NCI-H748 treated with DMSO at 0.1 percent for 48 hours (cell line): Measurements from ENCODE around the gene OR13D1.
"Not testable (repeated sequence)": the region's sequence is repeated elsewhere in the genome, so short reads cannot be mapped to it uniquely, and the experiment has no call there.

Experiments used
- DNase-seq: peaks from one replicate; lab custom pipeline; 2025; lab: John Stamatoyannopoulos, UW

OR13D1 gene, protein sequence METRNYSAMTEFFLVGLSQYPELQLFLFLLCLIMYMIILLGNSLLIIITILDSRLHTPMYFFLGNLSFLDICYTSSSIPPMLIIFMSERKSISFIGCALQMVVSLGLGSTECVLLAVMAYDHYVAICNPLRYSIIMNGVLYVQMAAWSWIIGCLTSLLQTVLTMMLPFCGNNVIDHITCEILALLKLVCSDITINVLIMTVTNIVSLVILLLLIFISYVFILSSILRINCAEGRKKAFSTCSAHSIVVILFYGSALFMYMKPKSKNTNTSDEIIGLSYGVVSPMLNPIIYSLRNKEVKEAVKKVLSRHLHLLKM

DNA sequence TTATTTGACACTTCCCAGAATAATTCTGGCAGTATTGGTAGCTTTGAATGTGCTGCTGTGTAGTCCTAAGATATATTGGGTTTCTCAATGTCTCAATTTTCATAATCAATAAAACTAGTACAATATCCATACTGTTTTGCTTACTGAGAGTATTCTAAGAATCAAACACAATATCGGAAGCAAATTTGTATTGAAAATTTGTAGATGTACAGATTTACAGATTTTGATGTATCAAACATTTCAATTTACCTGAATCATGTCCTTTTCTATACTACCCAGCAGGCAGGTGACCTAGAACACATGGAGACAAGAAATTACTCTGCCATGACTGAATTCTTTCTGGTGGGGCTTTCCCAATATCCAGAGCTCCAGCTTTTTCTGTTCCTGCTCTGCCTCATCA is at the start of gene OR13D1:
TSS of gene OR13D1 (plus strand) at position 301 of the 400 bp plus-strand sequence. CDS start at position 301, 0 bp downstream.
- no peak for DNase-seq

DNA sequence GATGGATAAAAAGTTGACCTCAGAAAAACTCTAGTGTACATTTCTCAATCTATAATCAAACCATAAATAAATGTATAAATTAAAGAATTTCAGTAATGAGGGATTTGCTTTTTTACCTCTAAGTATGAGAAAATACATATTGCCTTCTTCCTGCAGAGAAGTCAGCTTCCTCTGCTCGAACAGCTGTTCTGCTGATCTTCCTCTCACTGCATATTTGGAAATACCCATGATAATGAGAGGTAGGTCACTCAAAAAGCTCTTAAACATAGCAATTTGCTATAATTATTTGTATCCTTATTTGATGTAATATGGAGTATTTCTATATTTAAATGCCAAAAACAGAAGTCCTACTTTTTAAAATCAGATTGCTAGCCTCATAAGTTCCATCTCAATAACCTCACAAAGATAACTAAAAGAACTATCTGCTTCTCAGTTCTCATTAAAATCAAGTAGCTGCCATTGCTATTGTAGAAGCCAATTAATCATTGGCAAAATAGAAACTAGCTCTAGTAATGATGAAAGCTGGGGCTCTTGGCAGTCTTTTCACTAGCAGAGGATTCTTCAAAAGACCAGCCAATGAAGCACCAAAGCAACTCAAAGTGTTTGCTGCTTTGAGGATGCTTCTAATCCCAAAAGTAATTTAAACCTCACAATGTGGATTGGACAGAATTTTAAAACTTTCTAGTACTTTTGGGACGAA is 35.7 kb upstream of the OR13D1 start:
- DNase-seq, result no peak

DNA sequence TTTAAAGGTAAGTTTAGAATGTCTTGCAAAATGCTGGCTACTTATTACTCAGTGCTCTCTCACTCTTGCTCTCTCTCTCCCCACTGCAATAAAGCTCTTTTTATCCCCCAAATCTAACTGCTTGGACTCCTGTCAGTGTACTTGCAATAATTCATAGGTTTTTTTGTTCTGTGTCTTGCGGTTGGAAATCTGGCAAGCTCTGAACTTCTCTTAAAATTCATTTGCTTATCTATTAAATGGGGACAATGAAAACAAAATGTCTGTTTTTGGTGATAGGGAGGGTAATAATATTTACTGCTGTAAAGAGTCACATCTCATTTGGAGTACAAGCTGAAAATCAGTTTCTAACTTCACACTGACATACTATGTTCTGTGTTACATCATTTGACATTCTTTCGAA is 18.7 kb upstream of the OR13D1 start:
- DNase-seq, result no peak

DNA sequence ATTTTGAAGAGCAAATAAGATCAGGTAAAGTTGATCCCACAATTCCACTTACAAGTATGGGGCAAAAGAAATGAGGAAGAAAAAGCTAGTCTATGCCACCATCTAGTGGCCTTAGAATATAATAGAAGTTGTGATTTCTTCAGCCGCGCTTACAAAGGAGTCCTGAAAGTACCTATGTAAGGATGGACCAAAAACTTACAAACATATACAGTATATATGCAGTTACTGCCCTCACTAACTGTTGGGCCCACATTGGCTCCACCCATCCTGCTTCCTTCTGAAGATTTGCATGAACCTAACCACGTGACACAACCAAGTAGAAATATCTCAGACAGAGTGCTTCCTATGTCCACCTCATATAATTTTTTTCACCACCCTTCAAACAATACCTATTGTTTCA is 11.7 kb upstream of the OR13D1 start:
- DNase-seq, result peak; percentile 60

DNA sequence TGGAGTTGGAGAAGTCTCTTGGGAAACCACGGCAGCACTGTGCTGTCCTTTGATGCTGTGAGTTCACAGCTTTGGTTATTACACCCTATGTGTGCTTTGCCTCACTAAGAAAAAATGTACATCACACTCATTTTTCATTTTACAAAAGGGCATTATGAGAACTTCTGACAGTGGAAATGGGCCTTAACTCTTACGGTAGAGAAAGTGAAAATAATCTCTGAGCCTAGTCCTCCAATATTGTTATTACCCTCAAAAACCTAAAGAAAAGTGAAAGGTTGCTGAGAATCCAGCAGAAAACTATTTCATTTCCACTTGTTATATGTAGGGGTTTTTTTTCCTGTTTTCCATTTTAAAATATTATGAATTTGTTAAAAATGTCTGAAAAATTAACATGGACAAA is 8.2 kb upstream of the OR13D1 start:
- no peak for DNase-seq

DNA sequence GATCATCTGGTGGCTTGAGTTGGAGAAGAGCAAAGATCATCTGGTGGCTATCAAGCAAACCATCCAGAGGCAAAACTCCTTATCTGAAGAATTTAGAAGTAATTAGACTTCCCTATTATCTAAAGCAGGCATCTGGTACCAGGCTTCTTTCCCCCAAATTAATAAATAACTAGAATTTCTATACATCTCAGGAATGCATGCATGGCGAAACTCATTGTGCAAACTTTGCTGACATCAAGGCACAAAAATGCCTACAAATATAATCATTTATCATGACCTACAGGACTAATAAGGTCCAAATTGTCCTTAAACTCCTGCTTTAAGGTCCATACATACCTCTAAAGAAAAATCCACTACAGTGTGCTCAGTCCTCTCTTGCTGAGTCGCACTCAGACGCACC is 6.0 kb downstream of the OR13D1 start:
- no peak for DNase-seq

DNA sequence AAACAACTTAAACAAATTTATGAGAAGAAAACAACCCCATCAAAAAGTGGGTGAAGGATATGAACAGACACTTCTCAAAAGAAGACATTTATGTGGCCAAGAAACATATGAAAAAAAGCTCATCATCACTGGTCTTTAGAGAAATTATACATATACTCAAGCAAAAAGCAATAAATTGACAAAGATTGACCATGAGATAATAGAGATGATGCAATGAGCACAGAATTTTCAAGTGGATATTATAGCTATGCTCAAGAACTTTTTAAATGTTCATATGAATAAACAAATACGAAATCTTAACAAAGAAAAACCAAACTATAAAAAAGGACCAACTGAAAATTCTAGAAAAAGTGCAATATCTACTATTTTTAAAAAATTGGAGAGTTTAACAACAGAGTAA is 14.4 kb downstream of the OR13D1 start:
- DNase-seq, result not testable (repeated sequence)

DNA sequence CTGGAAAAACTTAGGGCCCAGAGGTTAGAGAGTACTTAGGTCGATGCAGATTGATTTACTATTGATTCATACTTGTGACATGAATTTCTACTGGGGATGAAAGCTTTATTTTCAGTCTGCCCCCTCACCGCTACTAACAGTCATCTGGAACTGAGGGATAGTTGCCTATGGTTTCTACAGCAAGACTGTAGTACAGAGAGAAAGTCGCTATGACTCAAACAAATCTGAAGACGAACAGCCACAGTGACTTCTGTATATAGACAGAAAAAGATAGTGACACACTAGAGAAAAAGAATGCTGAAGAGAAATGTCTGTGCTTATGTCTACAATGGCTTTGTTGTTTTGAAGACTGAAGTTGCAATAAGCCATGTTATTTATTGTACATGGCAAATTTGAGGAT is 17.3 kb downstream of the OR13D1 start:
- DNase-seq, result no peak

DNA sequence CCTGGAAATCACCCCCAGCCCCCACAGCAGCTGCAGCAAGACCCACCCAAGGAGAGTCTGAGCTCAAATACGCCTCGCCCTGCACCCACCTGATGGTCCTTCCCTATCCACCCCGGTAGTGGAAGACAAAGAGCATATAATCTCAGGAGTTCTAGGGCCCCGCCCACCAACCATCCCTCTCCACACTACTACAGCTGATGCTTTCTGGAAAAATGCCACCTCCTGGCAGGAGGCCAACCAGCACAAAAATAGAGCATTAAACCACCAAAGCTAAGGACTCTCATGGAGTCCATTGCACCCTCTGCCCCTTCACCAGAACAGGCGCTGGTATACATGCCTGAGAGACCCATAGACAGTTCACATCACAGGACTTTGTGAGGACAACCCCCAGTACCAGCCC is 30.7 kb downstream of the OR13D1 start:
- peak; percentile 17 for DNase-seq

DNA sequence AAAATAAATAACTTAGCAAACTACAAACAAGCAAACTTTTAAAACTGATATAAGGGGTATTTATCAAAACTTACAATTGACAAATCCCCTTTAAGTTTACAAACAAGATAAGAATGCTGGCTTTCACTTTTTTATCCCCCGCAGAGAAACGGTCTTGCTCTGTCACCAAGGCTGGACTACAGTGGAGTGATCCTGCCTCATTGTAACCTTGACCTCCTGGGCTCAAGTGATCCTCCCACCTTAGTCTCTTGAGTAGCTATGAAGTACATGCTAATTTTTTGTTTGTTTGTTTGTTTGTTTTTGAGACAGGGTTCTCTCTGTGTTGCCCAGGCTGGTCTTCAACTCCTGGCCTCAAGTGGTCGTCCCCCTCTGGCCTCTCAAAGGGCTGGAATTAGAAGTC is 44.1 kb downstream of the OR13D1 start:
- DNase-seq, result no peak

DNA sequence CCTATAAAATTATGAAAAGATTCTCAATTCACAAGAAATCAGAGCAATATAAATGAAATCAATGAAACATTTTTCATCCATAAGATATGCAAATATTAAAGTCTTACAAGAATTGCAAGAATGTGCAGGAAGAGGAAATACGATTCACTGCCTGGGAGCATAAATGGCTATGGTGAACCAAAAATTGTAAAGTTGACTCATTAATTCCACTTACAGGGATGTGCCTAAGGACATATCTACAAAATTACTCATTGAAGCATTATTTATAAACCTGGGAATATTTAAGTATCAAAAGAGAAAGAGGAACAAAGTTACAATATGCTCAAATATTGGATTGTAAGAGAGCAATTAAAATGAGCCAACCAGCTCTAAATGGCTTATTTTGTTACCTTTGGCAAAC is 46.3 kb downstream of the OR13D1 start:
- DNase-seq, result no peak

DNA sequence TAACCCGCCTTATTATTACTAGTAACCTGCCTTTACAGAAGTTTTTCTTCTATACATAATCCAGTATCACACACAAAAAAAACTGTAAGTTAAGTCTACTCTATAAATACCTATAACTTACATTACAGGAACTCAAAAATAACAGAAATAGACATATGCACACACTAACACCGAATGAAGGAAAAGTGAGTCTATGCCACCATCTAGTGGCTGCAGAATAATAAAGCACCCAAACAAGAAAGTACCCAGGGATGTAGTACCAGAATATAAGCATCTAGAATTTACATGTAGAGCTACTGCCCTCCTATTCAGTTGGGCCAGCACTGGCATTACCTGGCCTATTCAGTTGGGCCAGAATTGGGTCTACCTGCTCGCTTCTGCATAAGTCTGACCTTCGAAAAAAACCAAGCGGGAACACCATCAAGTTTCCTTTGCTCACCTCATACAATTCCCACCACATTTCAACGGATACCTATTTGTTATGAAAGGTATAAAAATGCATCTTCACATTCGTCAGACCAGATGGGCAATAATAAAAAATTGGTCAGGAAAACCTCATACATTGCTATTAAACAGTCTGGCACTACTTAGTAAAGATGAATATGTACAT is 49.2 kb downstream of the OR13D1 start:
- DNase-seq, result peak; percentile 81
